ENCODE data around the gene HIPK4. TPM values are rescaled to one million over a fixed set of nuclear protein-coding genes. Genes with fewer than 3 reads are reported as not detected.

Gene HIPK4
- total RNA-seq, 1 donor from 2014 or later: 0.30 TPM

DNA sequence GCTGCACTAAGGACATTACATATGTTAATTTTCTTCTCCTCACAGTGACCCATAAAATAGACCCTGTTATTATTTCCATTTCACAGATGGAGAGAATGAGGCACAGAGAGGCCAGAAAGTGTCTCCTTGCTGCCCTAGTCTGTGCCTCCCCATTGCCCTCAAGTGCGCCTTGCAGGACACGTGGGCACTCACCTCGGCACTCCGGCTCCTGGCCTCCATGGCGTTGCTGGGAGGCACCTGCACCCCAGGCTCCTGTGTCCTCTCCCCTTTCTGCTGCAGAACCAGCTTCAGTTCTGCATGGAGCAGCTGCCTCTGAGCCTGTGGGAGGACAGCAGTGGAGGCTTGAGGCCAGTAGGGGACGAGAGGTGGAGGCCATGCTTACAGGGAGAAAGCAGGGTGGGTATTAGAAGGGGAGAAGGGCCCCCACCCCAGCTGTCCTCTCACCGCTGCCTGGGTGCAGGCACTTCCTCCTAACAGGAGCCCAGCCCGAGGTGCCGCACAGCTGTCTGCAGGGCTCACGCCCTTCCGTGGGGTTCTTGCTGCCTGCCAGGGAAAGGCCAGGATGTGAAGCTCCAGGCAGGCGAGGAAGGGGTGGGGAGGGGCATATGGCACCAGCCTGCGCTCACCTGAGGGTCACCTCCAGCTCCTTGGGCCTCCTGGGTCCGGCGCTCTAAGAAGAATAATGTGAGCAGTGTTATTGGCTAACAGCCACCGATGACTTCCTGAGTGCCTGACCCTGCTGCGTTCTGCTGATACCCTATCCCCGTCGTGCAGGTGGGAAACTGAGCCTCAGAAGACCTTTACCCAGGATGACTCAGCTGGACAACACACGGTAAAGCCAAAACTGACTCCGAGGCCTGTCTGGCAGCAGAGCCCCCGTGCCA lies 18.0 kb upstream of the HIPK4 start:
- H3K4me3 Mint-ChIP-seq: no peak overlapping the region
- H3K9me3 Mint-ChIP-seq: no peaks in the 10 kb centered on the region
- no peak for TF ChIP-seq CTCF (conservative IDR thresholded peaks at IDR 0.05)
- DNase-seq (ENCODE audit: low read depth, low spot score): no peak
- H3K27ac Mint-ChIP-seq (ENCODE audit: unreplicated experiment): no peak overlapping the region
- H3K36me3 Mint-ChIP-seq (ENCODE audit: low read depth): no peaks in the 10 kb centered on the region
- no peaks in the 10 kb centered on the region for H3K27me3 Mint-ChIP-seq (ENCODE audit: low read depth)
- peaks cover 27% of the 10 kb centered on the region for H3K4me1 Mint-ChIP-seq

DNA sequence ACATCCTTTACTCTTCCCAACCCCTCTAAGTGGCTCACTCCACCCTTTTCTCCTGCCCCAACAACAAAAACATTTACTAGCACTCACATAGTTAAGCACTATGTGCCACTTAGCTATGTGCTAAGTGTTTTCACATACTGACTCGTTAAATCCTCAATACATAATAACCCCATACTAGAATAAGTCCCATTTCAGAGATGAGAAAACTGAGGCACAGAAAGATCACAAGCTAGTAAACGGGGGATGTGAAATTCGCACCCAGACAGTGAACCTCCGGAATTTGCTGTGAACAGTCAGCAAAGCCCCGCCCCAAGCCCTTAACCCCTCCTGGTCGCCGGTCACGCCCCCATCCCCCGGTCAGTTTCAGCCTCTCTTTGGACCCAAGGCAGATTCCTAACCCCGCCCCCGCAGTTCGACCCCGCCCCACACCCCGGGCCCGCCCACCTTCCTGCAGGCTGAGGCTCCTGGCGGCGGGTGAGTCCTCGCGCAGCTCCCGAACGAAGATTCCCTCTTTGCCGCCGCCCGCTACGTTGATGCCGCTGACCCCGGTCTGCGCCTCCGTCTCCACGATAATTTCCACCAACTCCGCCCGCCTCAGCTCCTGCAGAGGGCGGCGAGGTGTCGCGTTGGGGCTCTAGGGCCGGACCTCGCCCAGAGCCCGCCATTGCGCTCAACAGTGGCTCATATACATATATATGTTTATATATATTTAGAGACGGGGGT lies 13.4 kb upstream of the HIPK4 start:
- Mint-ChIP-seq H3K27ac (ENCODE audit: unreplicated experiment) (no peak overlapping the region), H3K4me1 (peaks cover 28% of the 10 kb centered on the region), H3K27me3 (ENCODE audit: low read depth) (no peaks in the 10 kb centered on the region), H3K9me3 (no peaks in the 10 kb centered on the region), H3K36me3 (ENCODE audit: low read depth) (no peaks in the 10 kb centered on the region), H3K4me3 (peak overlapping the region; percentile 93)
- peak; percentile 24 for TF ChIP-seq CTCF (conservative IDR thresholded peaks at IDR 0.05)
- peak; percentile 96 for DNase-seq (ENCODE audit: low read depth, low spot score)

GRCh38 chr19:40400559-40400958 lies 10.6 kb upstream of the HIPK4 start:
- H3K36me3 Mint-ChIP-seq (ENCODE audit: low read depth): no peaks in the 10 kb centered on the region
- no peak for TF ChIP-seq CTCF (conservative IDR thresholded peaks at IDR 0.05)
- H3K9me3 Mint-ChIP-seq: no peaks in the 10 kb centered on the region
- DNase-seq (ENCODE audit: low read depth, low spot score): no peak
- H3K27me3 Mint-ChIP-seq (ENCODE audit: low read depth): no peaks in the 10 kb centered on the region
- no peak overlapping the region for H3K4me3 Mint-ChIP-seq
- peaks cover 28% of the 10 kb centered on the region for H3K4me1 Mint-ChIP-seq
- no peak overlapping the region for H3K27ac Mint-ChIP-seq (ENCODE audit: unreplicated experiment)

DNA sequence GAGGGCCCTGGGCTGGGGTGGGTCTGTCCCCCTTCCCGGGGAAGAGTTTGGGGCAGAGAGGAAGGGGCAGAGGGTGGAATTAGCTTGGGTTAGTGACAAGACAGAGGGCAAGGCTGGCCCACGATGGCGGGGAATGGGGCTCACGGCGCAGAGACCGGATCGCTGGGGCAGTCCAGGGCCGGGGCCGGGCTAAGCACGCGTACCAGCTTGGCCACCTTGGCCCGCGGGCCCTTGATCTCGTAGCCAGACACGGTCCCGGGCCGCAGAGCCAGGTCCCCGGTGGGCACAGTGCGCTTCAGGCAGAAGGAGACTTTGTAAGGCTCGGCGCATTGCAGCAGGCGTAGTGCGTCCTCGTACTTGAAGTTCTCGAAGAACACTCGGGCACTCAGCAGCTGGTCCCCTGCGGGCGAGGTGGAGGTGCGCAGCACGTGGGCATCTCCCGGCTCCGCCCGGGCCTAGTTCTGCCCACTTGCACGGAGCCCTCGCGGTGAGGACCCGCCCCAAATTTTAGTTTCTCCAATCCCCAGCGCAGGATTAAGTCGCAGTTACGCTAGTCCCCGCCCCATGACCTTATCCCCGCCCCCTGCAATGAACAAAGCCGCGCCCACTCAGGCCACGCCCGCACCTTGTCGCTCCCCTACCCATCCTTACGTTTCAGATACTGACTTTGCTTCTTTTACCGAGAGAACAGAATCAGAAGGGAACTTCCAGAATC lies 8.6 kb upstream of the HIPK4 start:
- Mint-ChIP-seq H3K4me1 (peaks cover 14% of the 10 kb centered on the region), H3K9me3 (no peaks in the 10 kb centered on the region), H3K27me3 (ENCODE audit: low read depth) (no peaks in the 10 kb centered on the region), H3K27ac (ENCODE audit: unreplicated experiment) (no peak overlapping the region), H3K36me3 (ENCODE audit: low read depth) (no peaks in the 10 kb centered on the region), H3K4me3 (no peak overlapping the region)
- no peak for TF ChIP-seq CTCF (conservative IDR thresholded peaks at IDR 0.05)
- DNase-seq (ENCODE audit: low read depth, low spot score): no peak

DNA sequence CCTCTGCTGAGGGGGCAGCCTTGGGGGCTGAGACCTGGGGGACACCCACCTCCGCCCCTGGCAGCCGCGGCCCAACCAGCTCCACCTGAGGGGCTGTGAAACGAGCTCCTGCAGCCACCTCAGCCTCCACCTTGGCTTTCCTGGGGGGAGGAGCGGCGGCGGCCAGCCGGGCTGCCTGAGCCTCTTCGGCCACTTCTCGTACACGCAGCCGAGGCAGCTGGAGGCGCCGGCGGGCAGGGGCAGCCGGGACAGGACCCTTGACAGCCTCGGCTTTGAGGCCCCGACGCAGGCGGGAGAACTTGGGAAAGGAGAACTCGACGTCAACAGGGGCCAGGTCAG lies 7.6 kb upstream of the HIPK4 start:
- Mint-ChIP-seq H3K27me3 (ENCODE audit: low read depth) (no peaks in the 10 kb centered on the region), H3K4me1 (peaks cover 8% of the 10 kb centered on the region), H3K9me3 (no peaks in the 10 kb centered on the region), H3K36me3 (ENCODE audit: low read depth) (no peaks in the 10 kb centered on the region), H3K27ac (ENCODE audit: unreplicated experiment) (no peak overlapping the region), H3K4me3 (no peak overlapping the region)
- no peak for TF ChIP-seq CTCF (conservative IDR thresholded peaks at IDR 0.05)
- DNase-seq (ENCODE audit: low read depth, low spot score): no peak

All from neural crest cell (in vitro differentiated cells).